Suprapubic skin (tissue), 4 donors: Measurements from ENCODE around the gene RAPGEF3. TPM values are rescaled to one million over a fixed set of nuclear protein-coding genes. Genes with fewer than 3 reads are reported as not detected.

Experiments used
- DNase-seq, 2 donors: peaks; one replicate each; pipeline ENCODE4 v3.0.0-alpha.2; 2019; ENCODE audit warnings: low spot score in 2 of 2
- H3K27ac ChIP-seq: fragments of 200-600 bp; sonication (generic); one replicate; pipeline ENCODE4 v1.5.1; 2019
- H3K27me3 ChIP-seq: fragments of 200-600 bp; sonication (generic); one replicate; pipeline ENCODE4 v1.5.1; 2019
- H3K36me3 ChIP-seq: fragments of 200-600 bp; sonication (generic); one replicate; pipeline ENCODE4 v1.5.1; 2019
- H3K4me1 ChIP-seq: fragments of 200-600 bp; sonication (generic); one replicate; pipeline ENCODE4 v1.5.1; 2019
- H3K4me3 ChIP-seq: fragments of 200-600 bp; sonication (generic); one replicate; pipeline ENCODE4 v1.5.1; 2019; ENCODE audit warnings: mild to moderate bottlenecking
- H3K9me3 ChIP-seq: fragments of 200-600 bp; sonication (generic); one replicate; pipeline ENCODE4 v1.5.1; 2019
- EP300 ChIP-seq: sonication (generic); formaldehyde crosslinking; IDR thresholded peaks from one replicate; pipeline ENCODE4 v1.6.1; 2017; ENCODE audit warnings: antibody characterized with exemption
- POLR2A ChIP-seq, 2 donors: fragments of 450-650 bp; IDR thresholded peaks; one replicate each; pipeline ENCODE4 v1.6.1; 2017; ENCODE audit warnings: antibody characterized with exemption in 2 of 2, mild to moderate bottlenecking in 2 of 2, moderate library complexity in 2 of 2
- POLR2AphosphoS5 ChIP-seq, 3 donors: sonication (generic); formaldehyde crosslinking; IDR thresholded peaks; one replicate each; pipeline ENCODE4 v1.6.1; 2017; ENCODE audit warnings: antibody characterized with exemption in 3 of 3
- WGBS: methylation state at CpG from one replicate; pipeline ENCODE4 v1.1.5; 2018; 5-methylcytosine and 5-hydroxymethylcytosine counted together
- total RNA-seq, 4 donors: library from RNA; depleted of rRNA; stranded (reverse); fragments of >200 nt; gene quantifications; one replicate each; pipeline ENCODE4 v1.1.0, GENCODE V29; 2016
- TF ChIP-seq, protein P1 (sequence below), 2 donors: fragments of 200-600 bp in 1 of 2; fragments of 450-650 bp in 1 of 2; sonication (generic) in 1 of 2; IDR thresholded peaks; one replicate each; pipeline ENCODE4 v1.5.1; 2016 to 2019; ENCODE audit warnings: antibody characterized with exemption in 2 of 2, mild to moderate bottlenecking in 1 of 2, moderate library complexity in 1 of 2

The RAPGEF3 gene
- total RNA-seq, 4 donors from 2014 or later, result 9.3 to 48.9 (median 20.0) TPM

DNA sequence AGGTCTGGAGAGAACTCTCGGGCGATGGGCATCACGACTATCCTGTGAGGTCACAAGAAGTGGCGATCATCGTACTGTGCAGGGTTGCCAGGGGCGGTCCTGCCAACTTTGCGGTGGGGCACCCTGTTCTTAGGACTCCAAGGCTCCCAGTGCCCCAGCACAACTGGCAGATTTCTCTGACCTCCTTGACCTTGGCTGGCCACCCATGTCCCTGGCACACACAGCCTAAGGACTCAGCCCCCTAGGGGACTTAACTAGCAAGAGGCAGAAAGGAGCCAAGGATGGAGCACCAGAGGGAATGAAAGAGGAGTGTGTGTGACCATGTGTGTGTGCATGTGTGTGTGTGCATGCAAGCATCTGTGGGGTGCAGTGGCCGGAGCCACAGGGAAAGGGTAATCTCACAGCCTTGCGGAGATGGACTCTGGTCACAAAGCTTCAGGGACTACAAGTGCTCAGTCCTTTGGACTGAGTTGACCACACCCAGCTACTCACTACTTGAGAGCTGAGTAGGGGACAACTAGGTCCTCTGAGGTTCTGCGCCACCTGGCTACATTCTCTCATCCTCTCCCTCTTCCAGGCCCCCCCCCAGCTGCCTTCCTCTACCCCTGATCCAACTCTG lies 28.1 kb upstream of the RAPGEF3 start:
- H3K27ac ChIP-seq, result peak overlapping the region; percentile 59
- TF ChIP-seq EP300 (no peak), POLR2A (IDR thresholded peaks at IDR 0.05) (no peak), POLR2AphosphoS5 (IDR thresholded peaks at IDR 0.05) (no peak)
- TF ChIP-seq, protein P1, sequence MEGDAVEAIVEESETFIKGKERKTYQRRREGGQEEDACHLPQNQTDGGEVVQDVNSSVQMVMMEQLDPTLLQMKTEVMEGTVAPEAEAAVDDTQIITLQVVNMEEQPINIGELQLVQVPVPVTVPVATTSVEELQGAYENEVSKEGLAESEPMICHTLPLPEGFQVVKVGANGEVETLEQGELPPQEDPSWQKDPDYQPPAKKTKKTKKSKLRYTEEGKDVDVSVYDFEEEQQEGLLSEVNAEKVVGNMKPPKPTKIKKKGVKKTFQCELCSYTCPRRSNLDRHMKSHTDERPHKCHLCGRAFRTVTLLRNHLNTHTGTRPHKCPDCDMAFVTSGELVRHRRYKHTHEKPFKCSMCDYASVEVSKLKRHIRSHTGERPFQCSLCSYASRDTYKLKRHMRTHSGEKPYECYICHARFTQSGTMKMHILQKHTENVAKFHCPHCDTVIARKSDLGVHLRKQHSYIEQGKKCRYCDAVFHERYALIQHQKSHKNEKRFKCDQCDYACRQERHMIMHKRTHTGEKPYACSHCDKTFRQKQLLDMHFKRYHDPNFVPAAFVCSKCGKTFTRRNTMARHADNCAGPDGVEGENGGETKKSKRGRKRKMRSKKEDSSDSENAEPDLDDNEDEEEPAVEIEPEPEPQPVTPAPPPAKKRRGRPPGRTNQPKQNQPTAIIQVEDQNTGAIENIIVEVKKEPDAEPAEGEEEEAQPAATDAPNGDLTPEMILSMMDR (IDR thresholded peaks at IDR 0.05), result no peak
- 88% methylated on average over 10 of the region's 10 CpGs for WGBS
- H3K27me3 ChIP-seq, result no peaks in the 10 kb centered on the region
- peaks cover 41% of the 10 kb centered on the region for H3K4me1 ChIP-seq
- no peak for DNase-seq
- H3K9me3 ChIP-seq, result no peaks in the 10 kb centered on the region
- H3K36me3 ChIP-seq, result peaks cover 92% of the 10 kb centered on the region
- H3K4me3 ChIP-seq, result no peak overlapping the region

DNA sequence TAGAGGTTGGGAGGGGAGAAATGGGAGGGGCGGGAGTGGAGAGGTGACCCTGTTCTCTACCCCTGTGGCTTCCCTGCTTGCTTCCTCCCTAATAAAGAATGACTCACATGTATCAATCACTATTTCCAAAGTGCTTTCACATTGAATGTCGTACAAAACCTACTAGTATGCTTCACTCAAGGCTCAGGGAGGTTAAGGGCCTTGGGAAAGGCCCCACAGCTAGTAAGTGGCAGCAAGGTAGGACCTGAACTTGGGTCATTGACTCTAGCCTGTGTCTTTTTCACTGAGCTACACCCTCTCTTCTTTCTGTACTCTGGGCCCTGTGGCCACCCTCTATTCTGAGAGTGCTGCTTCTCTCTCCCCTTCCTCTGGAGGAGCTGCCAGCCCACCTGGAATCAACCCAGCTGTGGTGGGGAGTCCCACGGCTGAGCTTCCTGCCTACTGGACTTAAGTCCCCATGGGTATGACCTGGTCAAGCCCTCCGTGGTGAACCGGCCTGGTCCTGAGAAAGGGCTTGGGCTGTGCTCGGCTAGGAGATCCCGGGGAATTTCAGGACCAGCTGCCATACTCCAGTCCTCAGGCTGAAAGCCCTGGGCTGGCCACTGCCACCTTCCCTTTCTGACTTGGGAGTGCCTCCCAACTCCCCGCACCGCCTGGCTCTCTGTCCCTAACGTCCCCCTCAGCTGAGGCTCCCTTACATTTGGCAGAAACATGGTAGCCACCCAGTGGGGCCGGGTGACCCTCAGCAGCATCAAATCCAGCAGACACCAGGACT lies 27.4 kb upstream of the RAPGEF3 start:
- peak overlapping the region; percentile 59 for H3K27ac ChIP-seq
- 87% methylated on average over 6 of the region's 11 CpGs for whole genome bisulfite sequencing
- H3K9me3 ChIP-seq, result no peaks in the 10 kb centered on the region
- DNase-seq, result peak in 1 of 2 donors; percentile 76
- no peaks in the 10 kb centered on the region for H3K27me3 ChIP-seq
- H3K4me1 ChIP-seq, result peaks cover 48% of the 10 kb centered on the region
- TF ChIP-seq POLR2A (IDR thresholded peaks at IDR 0.05), result no peak
- no peak for TF ChIP-seq EP300
- TF ChIP-seq POLR2AphosphoS5 (IDR thresholded peaks at IDR 0.05), result no peak
- TF ChIP-seq, protein P1 (IDR thresholded peaks at IDR 0.05), result no peak
- H3K4me3 ChIP-seq, result no peak overlapping the region
- peaks cover 86% of the 10 kb centered on the region for H3K36me3 ChIP-seq

DNA sequence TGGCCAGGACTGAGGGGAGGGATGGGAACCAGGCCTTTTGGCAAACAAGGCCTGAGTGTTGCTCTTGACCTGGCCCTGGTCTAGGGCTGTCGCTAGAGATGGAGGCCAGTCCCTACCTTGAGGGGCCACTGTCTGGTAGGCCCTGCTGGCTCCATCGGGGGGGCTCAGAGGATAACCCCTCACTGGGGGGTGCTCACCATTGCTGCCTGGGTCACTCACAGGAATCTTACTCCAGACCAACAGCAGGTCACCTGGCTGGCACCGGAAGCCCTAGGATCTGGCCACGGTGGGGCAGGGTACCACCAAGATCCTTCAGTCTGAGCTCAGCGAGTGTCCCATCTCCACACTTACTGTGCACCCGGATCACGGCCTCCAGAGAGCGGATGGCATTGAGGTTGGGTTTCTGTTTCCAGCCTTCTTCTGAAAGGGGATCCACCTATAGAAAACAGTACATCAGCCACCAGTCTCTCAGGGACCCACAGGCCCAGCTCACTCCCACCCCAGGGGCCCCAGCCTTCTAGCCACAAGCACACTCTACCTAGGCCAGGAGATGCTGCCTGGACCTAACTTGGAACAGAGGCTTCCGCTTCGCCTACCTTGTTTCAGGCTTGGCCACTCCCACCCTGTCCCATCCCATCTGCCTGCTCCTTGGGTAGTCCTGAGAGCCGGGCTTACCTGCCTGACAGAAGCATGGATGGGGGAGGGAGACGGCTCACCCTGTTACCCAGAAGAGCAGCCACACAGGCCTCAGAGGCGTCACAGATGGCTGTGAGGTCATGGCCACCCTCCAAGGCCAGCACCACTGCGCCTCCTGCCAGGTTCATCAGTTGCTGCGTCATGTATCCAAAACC lies 26.6 kb upstream of the RAPGEF3 start:
- peaks cover 82% of the 10 kb centered on the region for H3K36me3 ChIP-seq
- H3K27ac ChIP-seq, result peak overlapping the region; percentile 59
- H3K27me3 ChIP-seq, result no peaks in the 10 kb centered on the region
- 66% methylated on average over 8 of the region's 15 CpGs for WGBS
- TF ChIP-seq EP300 (no peak), POLR2AphosphoS5 (IDR thresholded peaks at IDR 0.05) (no peak), POLR2A (IDR thresholded peaks at IDR 0.05) (no peak)
- TF ChIP-seq, protein P1 (IDR thresholded peaks at IDR 0.05), result no peak
- peak in 1 of 2 donors; percentile 64 for DNase-seq
- no peak overlapping the region for H3K4me3 ChIP-seq
- peaks cover 52% of the 10 kb centered on the region for H3K4me1 ChIP-seq
- H3K9me3 ChIP-seq, result no peaks in the 10 kb centered on the region

DNA sequence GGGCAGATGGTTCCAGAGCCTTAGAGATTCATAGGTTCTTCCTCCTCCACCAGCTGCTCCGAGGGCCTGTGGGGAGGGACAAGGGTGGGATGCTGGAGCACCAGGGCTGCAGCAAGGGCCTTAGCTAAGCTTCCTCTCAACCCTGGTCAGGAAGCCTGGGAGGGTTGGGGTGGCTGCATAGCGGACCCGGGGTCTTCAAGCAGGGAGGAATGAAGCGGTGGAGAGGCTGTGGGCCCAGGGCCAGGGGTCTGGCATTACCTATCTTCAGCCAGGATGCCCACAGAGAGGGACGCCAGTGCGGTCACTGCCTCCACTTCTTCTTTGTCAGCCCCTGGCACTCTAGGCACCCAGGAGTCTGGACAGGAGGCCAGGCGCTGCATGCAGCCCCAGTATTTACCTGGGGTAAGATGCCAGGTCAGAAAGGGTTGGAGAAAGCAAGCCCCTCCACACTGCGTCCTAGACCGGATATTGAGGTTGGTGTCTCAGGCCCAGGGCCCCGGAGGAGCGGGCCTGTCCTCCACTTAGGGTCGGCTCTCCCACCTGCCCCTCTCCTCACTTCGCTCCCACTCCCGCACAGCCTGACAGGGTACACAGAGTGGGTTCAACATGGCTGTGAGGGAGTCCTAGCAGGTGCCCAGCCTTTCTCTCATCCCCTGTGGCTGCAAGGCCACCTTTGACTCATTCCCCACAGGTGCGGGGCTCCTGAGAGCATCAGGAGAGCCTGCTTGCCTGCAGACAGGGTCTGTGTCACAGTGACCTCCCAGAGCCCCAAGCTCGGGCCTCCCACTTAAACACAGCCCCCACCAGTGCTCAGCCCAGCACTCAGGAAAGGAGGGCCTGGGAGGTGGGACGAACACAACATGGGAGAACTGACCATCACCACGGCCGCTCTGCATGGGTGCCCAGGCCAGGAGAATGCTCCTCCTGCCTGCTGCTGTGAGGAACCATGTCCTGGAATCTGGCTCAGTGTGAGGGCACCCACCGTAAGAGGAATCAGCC lies 25.4 kb upstream of the RAPGEF3 start:
- Histone ChIP-seq H3K4me1 (peaks cover 61% of the 10 kb centered on the region), H3K36me3 (peaks cover 71% of the 10 kb centered on the region), H3K9me3 (no peaks in the 10 kb centered on the region), H3K27me3 (no peaks in the 10 kb centered on the region), H3K4me3 (no peak overlapping the region), H3K27ac (no peak overlapping the region)
- 85% methylated on average over 17 of the region's 20 CpGs for WGBS
- peak; percentile 68 to 76 for DNase-seq
- TF ChIP-seq POLR2AphosphoS5 (IDR thresholded peaks at IDR 0.05) (no peak), POLR2A (IDR thresholded peaks at IDR 0.05) (no peak), EP300 (no peak)
- TF ChIP-seq, protein P1 (IDR thresholded peaks at IDR 0.05), result no peak
